Measurements from ENCODE around the gene IL2RA.
"Not testable (repeated sequence)": the region's sequence is repeated elsewhere in the genome, so short reads cannot be mapped to it uniquely, and the experiment has no call there.

The IL2RA gene

DNA sequence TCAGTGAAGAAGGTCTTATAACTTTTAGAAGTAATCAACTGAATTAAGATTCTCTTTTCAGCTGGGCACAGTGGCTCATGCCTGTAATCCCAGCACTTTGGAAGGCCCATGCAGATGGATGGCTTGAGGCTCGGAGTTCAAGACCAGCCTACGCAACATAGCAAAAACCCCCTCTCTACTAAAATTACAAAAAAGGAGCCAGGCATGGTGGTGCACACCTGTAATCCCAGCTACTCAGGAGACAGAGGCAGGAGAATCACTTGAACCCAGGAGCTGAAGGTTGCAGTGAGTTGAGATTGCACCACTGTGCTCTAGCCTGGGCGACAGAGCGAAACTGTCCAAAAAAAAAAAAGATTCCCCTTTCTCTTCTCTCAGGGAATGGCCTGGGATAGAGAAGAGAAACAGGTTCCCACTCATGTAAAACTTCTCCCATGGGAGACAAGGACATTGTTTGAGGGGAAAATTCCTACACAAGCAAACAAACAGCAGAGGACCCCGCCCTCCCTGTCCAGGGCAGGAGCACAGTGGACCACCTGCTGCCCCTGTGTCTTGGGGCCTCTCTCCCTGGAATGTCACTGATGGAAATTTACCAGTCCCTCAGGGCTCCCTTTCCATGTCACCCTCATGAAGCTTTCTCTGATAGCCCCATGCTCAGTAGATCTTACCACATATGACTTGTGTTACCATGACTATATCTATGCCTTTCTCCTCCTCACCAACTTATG lies 5.6 kb downstream of the IL2RA start:
- no peak for DNase-seq (ENCODE audit: low spot score)

DNA sequence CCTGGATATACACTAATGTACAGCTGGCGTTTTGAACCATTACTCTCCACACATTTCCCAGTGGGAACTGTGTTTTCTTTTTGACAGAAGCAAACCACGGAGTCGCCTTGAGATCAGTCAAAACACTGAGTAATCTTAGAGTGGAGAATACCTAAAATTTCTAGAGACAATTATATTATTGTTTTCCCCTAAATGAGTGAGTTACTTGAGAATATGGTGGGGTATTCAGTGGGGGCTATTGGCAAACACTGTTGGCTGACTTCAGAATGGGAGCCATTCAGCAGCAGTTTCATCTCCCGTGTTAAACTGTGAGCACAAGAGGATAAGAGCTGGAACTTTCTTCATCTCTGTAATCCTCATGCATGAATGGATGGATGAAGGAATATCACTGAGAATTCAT lies 6.2 kb downstream of the IL2RA start:
- no peak for DNase-seq (ENCODE audit: low spot score)

DNA sequence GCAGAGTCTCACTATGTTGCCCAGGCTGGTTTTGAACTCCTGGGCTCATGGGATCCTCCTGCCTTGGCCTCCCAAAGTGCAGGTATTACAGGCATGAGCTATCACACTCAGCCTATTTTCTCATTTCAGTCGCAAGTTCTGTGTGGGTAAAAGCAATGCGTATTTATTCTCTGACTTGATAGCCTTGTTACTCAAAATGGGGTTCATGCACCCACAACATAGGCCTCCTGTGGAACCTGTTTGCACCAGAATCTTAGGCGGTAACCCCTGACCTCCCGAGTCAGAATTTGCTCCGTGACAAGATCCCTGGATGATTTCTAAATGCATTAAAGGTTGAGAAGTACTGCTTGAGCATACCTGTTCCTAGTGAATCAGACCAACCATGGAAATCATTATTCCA lies 7.3 kb downstream of the IL2RA start:
- no peak for DNase-seq (ENCODE audit: low spot score)

GRCh38 chr10:6053816-6054631 lies 8.1 kb downstream of the IL2RA start:
- no peak for DNase-seq (ENCODE audit: low spot score)

- no peak for DNase-seq (ENCODE audit: low spot score)
Measured at GRCh38 chr10:6053303-6053702, 8.9 kb downstream of the IL2RA start.

DNA sequence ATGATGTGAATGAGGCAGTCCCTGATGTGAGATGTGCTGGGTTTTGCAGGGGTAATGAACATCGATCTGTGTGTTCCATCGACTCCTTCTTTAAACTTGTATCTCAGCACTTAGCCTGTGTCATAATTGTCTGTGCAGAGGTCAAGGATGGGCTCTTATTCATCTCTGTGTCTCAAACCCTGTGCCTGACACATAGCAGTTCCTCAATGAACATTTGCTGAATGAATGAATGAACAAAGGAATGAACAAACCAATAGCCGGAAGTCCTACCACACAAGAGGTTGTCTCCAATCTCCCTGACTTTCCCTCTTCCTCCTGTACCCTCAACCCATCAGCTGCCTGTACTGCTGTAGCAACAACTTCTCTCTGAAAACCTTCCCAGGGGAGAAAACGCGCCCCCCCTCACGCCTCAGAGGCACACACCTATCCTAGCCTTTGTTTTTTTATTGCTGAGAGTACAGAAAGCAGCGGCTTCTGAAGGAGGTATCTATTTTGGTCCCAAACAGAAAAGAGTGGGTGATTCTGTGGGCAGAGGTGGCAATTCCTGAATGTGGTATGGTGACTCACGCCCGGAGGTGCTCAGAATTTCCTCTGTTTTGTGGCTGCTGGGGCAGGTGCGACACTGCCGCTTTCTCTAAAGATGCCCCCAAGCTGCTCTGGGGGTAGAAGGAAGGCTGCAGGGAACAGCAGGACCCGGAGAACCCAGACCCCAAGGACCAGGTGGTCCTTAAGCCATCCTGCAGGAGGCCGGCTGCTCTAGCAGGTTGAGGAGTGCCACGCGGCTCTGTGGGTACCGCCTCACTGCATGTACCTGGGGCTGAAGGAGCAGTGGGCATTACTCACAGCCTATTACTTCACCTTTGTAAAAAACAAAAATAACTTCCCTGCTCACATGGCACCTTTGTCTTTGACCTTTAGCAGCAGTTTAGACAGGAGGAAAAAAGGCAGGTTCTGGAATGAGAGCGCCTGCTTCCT lies 9.6 kb downstream of the IL2RA start:
- DNase-seq (ENCODE audit: low spot score), result peak; percentile 87

DNA sequence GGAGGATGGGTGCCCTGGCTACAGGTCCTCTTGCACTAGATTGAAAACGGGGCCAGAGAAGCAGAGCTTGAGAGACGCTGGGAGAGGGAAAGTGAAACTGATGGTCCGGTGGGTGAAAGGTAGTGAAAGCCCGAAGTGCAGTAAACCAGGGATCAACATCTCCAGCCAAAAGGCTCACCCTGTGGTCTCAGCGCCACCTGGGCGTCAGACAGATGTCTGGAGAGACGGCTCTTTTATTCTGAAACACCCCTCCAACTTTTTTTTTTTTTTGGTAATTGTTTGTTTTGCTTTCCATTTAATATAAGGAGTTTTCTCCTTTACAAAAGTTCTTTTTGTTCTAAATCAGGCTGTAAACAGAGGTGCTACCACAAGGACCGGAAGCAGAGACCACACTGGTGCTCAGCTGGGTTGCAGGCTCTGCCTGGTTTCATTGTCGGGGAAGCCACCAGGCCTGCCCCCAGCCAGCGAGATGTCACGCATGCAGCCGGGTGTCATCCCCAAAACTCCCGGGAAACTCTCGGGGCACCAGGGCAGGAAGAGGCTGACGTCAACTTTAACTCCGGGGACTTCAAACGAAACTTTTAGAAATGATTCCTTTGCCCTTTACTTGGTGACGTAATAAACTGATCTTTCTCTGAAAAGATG lies 11.2 kb downstream of the IL2RA start:
- peak; percentile 95 for DNase-seq (ENCODE audit: low spot score)

GRCh38 chr10:6049031-6049400 lies 13.2 kb downstream of the IL2RA start:
- DNase-seq (ENCODE audit: low spot score), result no peak

DNA sequence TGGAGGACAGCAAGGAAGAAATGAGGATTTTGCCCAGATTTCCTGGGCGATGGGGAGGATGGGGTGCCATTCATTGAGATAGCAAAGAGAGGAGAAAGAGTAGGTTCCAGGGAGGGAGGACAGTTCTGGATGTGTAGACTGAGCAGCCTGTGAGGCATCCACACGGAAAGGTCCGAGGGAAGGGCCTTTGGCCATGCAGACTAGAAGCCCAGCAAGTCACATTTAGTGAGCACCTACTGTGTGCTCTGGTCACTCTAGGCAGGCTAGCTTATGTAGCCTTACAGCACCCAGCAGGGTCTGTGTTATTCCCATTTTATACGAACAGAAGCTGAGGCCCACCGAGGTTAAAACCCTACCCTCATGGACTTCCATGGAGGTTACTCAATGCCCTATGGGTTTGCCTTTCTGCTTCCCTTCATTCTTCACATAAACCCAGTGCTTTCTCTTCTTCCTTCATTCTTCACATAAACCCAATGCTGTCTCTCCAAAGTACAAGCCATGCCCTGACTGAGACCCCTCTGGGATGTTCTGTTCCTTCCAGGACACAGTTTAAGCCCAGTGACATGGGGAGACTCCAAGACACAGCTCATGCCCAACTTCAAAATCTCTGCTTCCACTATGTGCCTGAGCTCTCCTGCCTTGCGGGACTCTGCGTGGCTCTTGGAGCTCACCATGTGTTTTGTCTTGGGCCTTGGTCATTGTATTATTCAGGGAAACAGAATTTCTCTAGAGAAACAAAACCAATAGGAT lies 13.7 kb downstream of the IL2RA start:
- no peak for DNase-seq (ENCODE audit: low spot score)

- no peak for DNase-seq (ENCODE audit: low spot score)
Measured at GRCh38 chr10:6047847-6048246, 14.3 kb downstream of the IL2RA start.

DNA sequence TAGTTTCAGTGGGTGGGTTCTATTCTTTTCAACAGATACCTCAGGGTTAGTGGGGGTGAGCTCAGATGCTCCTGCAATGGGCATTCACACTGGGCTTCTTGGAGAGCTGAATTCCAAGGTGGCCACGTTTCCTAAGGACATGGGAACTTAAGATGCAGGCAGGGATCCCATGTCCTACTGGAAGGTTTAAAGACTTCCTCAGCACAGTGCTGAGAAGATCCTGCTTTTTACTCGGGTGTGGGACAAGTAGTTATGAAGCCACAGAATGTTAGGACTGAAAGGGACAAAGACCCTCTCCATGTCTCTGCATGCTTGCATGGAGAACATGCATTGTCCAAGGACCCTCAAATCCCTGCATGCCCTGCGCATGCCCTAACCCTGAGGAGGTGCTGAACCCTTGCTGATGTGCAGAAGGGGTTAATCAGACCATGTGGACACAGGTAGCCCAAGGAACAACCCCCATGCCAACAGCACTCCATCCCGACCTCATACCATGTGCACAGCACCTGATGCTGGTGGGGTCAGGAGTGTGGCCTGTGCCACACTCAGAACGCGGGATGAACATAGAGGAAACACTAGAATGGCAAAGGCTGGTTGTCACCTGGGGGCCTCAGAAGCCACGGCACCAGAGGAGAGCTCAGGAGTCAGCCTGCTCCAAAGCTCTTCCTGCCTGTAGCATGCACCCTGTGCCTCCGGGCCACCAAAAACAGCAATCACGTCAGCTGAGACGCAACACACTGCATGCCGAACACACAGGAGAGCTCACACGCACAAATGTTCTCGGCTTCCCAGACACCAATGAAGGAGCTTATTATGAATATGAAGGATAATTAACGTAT lies 15.2 kb downstream of the IL2RA start:
- no peak for DNase-seq (ENCODE audit: low spot score)

DNA sequence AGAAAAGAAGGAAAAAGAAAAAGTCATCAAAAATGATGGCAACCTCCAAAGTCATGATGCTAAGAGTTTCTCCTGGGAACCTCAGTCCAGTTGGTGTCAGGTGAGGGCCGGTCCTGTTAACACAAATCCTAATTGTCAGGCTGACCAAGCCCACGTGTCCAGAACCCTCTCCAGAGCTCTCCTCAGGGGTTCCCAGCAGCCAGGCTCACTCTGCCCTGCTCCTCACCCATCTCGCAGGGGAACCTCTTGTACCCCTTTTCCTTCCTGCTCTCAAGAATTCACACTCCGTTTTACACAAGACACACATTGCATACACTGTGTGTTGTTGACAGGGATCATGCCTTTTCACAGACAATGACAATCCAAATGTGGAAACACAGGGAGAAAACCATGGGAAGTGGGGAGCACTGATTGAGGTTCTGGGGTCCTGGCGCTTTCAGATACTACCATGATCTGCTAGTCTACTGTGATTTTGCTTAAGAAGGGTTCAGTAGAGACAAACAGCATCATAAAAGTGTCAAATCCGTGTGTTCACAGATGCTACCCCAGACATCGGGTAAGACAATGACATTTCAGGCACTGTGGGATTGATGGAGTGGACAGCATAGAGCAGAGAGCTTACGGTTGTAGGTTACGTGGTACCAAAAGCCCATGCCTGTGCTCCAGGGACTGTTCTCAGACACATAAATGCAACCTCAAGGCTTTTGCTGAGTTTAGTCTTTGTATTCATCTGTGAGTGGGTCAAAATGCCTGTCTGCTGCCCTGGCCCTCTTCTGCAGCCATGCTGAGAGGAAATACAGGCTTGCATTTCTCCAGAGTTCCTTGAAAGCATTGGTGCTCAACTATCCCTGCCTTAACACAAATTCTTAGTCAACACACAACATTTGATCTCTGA lies 16.0 kb downstream of the IL2RA start:
- DNase-seq (ENCODE audit: low spot score), result no peak

DNA sequence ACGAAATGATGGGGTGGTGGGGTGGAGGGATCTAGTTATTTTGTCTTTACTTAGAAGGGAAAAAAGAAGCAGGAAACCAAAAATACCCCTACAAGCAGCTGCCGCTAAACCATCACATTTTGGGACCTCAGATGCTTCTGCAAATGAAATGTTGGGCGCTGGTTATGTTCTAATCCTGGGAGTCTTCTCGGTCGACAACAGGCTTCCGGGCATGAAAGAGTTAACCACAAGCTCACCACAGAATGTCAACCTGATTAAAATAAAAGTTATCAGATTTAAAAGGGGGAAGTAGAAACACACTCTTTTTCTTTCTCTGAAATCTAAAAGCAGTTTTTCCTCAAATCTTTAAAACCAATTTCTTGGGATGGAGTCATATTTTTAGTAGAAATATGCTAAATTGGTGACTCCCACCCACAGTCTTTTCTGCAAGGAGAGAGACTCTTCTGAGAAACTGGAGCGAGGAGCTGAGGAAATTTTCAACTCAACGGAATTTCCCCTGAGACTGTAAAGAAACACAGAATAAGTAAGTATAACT lies 16.8 kb downstream of the IL2RA start:
- peak; percentile 74 for DNase-seq (ENCODE audit: low spot score)

GRCh38 chr10:6044751-6045313 lies 17.3 kb downstream of the IL2RA start:
- no peak for DNase-seq (ENCODE audit: low spot score)

DNA sequence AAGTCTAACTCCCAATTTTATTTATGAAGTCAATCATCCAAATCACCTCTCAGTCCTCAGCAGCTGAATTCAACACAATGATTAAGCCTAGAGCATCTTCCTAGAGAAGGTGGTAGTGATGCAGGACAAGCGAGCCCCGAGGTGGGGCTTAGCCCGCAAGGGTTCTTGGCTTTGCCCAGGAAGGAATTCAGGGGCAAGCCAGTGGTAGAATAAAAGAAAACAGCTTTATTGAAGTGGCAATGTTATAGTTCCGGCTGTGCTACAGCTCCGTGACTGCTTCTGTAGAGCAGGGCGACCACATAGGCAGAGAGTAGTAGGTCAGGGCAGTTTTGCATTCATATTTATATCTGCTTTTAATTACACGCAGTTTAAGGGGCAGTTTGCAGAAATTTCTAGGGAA lies 18.1 kb downstream of the IL2RA start:
- no peak for DNase-seq (ENCODE audit: low spot score)

DNA sequence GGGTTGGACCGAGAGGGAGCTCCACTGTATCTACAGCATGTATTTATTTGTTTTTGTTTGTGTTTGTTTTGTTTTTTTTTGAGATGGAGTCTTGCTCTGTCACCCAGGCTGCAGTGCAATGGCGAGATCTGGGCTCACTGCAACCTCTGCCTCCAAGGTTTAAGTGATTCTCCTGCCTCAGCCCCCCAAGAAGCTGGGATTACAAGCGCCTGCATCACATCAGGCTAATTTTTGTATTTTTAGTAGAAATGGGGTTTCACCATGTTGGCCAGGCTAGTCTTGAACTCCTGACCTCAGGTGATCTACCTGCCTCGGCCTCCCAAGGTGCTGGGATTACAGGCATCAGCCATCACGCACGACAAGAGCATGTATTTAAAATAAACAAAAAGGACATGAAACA lies 18.8 kb downstream of the IL2RA start:
- not testable (repeated sequence) for DNase-seq (ENCODE audit: low spot score)

DNA sequence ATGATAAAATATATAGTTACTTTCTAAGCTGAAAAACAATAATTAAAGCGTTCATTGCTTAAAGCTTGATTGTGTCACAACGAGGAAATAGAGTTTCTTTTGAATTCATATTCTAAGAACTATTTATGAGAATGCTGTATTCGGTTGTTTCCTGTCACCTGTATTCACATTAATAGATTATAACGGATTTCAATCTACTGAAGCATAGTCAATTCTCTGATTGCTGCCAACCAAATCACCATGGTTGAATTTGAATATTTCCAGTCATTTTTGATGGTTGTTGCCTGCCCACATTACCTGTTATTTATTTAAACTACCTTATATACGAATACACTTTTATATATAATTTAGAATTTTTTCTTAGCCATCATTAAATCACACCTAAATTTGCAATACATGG lies 22.0 kb downstream of the IL2RA start:
- no peak for DNase-seq (ENCODE audit: low spot score)

DNA sequence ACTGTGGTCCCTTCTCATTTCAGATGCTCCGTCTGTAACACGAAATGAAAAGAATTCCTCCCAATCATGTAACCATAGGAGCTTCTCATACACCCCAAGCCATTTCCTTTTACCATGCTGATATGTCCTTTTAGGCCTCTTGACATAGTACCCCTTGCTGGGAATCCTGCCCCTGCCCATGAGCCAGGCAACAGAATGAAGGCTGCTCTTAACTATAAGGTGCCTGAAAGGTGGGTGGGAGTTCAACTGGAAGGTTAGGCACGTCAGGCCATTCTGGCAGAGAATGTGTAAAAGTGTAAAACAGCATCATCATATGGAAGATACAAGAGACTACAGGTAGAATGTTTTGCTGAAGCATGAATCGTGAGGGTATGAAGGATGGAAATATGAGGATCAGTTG lies 22.5 kb downstream of the IL2RA start:
- DNase-seq (ENCODE audit: low spot score), result no peak

Measured in CD4-positive, alpha-beta T cell treated with Interleukin-2 at 100 ng/mL for 4 hours (primary cell).